NB4 (cell line): ENCODE results near the gene GPRIN1.

Experiments used
- MYC ChIP-seq: IDR thresholded peaks from 2 replicates; pipeline ENCODE4 v1.6.1; 2011; ENCODE audit warnings: low read depth, low read length
- POLR2A ChIP-seq: IDR thresholded peaks from 2 replicates; pipeline ENCODE4 v1.6.1; 2011; ENCODE audit warnings: mild to moderate bottlenecking; ENCODE audit not compliant: insufficient read length; ENCODE audit errors: extremely low read depth
- TF ChIP-seq, protein P1 (sequence below): IDR thresholded peaks from one replicate; pipeline ENCODE4 v1.5.1; 2012; ENCODE audit warnings: low read depth, low read length

- TF ChIP-seq, protein P1, sequence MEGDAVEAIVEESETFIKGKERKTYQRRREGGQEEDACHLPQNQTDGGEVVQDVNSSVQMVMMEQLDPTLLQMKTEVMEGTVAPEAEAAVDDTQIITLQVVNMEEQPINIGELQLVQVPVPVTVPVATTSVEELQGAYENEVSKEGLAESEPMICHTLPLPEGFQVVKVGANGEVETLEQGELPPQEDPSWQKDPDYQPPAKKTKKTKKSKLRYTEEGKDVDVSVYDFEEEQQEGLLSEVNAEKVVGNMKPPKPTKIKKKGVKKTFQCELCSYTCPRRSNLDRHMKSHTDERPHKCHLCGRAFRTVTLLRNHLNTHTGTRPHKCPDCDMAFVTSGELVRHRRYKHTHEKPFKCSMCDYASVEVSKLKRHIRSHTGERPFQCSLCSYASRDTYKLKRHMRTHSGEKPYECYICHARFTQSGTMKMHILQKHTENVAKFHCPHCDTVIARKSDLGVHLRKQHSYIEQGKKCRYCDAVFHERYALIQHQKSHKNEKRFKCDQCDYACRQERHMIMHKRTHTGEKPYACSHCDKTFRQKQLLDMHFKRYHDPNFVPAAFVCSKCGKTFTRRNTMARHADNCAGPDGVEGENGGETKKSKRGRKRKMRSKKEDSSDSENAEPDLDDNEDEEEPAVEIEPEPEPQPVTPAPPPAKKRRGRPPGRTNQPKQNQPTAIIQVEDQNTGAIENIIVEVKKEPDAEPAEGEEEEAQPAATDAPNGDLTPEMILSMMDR = no peak
- TF ChIP-seq MYC (no peak), POLR2A (no peak)
Observed at GRCh38 chr5:176595386-176595943, 14.5 kb downstream of the GPRIN1 start.
